Stimulated activated CD4-positive, alpha-beta T cell treated with anti-CD3 and anti-CD28 coated beads, Interleukin-15, amount 100 ng/mL, for 24 hours (primary cell): ENCODE data around the gene FAM90A1.
A peak's percentile ranks its signal among the peaks of the same experiment; 100 is the strongest.
"Not testable (repeated sequence)": the region's sequence is repeated elsewhere in the genome, so short reads cannot be mapped to it uniquely, and the experiment has no call there.

Source experiments
- DNase-seq: peaks from one replicate; pipeline ENCODE4 v3.0.0-alpha.2; 2020

Gene FAM90A1

GRCh38 chr12:8226992-8227731 is at the start of gene FAM90A1:
Gene FAM90A1 (minus strand): TSS chr12:8227618. CDS start chr12:8224832, 2,786 bp downstream.
- peak; percentile 35 for DNase-seq

GRCh38 chr12:8276397-8276796 is 49.0 kb upstream of the FAM90A1 start:
- not testable (repeated sequence) for DNase-seq

- DNase-seq = not testable (repeated sequence)
These were observed 39.3 kb upstream of the FAM90A1 start for GRCh38 chr12:8266706-8267105.

GRCh38 chr12:8264236-8264635 is 36.8 kb upstream of the FAM90A1 start:
- not testable (repeated sequence) for DNase-seq

- DNase-seq = not testable (repeated sequence)
These were observed 33.7 kb upstream of the FAM90A1 start for GRCh38 chr12:8261111-8261554.

- not testable (repeated sequence) for DNase-seq
These were observed 28.9 kb upstream of the FAM90A1 start for GRCh38 chr12:8256356-8256755.

- DNase-seq = not testable (repeated sequence)
These were observed 27.3 kb upstream of the FAM90A1 start for GRCh38 chr12:8254705-8255104.

- not testable (repeated sequence) for DNase-seq
These were observed 24.8 kb upstream of the FAM90A1 start for GRCh38 chr12:8252056-8252818.

GRCh38 chr12:8251616-8252015 is 24.2 kb upstream of the FAM90A1 start:
- not testable (repeated sequence) for DNase-seq

- DNase-seq = peak; percentile 14
These were observed 19.6 kb upstream of the FAM90A1 start for GRCh38 chr12:8246941-8247535.

- DNase-seq = not testable (repeated sequence)
These were observed 16.3 kb upstream of the FAM90A1 start for GRCh38 chr12:8243682-8244161.

- DNase-seq = peak; percentile 98
These were observed 15.7 kb upstream of the FAM90A1 start for GRCh38 chr12:8242880-8243681.

GRCh38 chr12:8242622-8242879 is 15.1 kb upstream of the FAM90A1 start:
- not testable (repeated sequence) for DNase-seq

GRCh38 chr12:8241917-8242621 is 14.7 kb upstream of the FAM90A1 start:
- peak; percentile 46 for DNase-seq

- DNase-seq = peak; percentile 15
These were observed 13.1 kb upstream of the FAM90A1 start for GRCh38 chr12:8240340-8241114.

GRCh38 chr12:8237031-8237430 is 9.6 kb upstream of the FAM90A1 start:
- DNase-seq = not testable (repeated sequence)

GRCh38 chr12:8235316-8236157 is 8.1 kb upstream of the FAM90A1 start:
- DNase-seq = not testable (repeated sequence)

GRCh38 chr12:8234746-8235145 is 7.3 kb upstream of the FAM90A1 start:
- not testable (repeated sequence) for DNase-seq

GRCh38 chr12:8233935-8234495 is 6.6 kb upstream of the FAM90A1 start:
- DNase-seq = not testable (repeated sequence)
